ENCODE data around the gene VKORC1. TPM values are rescaled to one million over a fixed set of nuclear protein-coding genes. Genes with fewer than 3 reads are reported as not detected.

VKORC1 gene
- total RNA-seq, 4 donors from 2014 or later = 93.6 to 119 (median 107) TPM

GRCh38 chr16:31077592-31078396 is 16.8 kb downstream of the VKORC1 start:
- no peak overlapping the region for H3K27ac ChIP-seq
- TF ChIP-seq EP300 (IDR thresholded peaks at IDR 0.05) (no peak), CTCF (IDR thresholded peaks at IDR 0.05) (no peak), POLR2A (IDR thresholded peaks at IDR 0.05) (no peak), POLR2AphosphoS5 (IDR thresholded peaks at IDR 0.05) (no peak)

DNA sequence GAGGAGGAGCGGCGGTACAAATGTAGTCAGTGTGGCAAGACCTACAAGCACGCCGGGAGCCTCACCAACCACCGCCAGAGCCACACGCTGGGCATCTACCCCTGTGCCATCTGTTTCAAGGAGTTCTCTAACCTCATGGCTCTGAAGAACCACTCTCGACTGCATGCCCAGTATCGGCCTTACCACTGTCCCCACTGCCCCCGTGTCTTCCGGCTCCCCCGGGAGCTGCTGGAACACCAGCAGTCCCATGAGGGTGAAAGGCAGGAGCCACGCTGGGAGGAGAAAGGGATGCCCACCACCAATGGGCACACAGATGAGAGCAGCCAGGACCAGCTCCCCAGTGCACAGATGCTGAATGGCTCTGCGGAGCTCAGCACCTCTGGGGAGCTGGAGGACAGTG is 17.6 kb downstream of the VKORC1 start:
- H3K4me1 ChIP-seq = peaks cover 5 to 40% (median 16%) of the 10 kb centered on the region in 3 donors
- no peak for TF ChIP-seq EP300 (IDR thresholded peaks at IDR 0.05)
- TF ChIP-seq POLR2AphosphoS5 (IDR thresholded peaks at IDR 0.05) = no peak
- TF ChIP-seq POLR2A (IDR thresholded peaks at IDR 0.05) = no peak
- no peak for TF ChIP-seq CTCF (IDR thresholded peaks at IDR 0.05)
- H3K36me3 ChIP-seq = peaks cover 0 to 61% of the 10 kb centered on the region in 2 donors
- H3K9me3 ChIP-seq = no peaks in the 10 kb centered on the region
- H3K27ac ChIP-seq = no peak overlapping the region
- 98% methylated on average over 7 of the region's 13 CpGs; no CpG with 5 or more reads in 1 of the 2 donors for WGBS, 2 donors (ENCODE audit: low coverage in 1 of 2)
- no peak for ATAC-seq
- H3K4me3 ChIP-seq = no peak overlapping the region
- no peaks in the 10 kb centered on the region for H3K27me3 ChIP-seq

More at GRCh38 chr16:31077592-31078396, 16.8 kb downstream of the VKORC1 start:
- no peaks in the 10 kb centered on the region for H3K27me3 ChIP-seq
- H3K4me3 ChIP-seq = no peak overlapping the region
- peaks cover 0 to 69% of the 10 kb centered on the region in 2 donors for H3K36me3 ChIP-seq
- H3K4me1 ChIP-seq = peaks cover 0 to 40% (median 11%) of the 10 kb centered on the region in 3 donors
- H3K9me3 ChIP-seq = no peaks in the 10 kb centered on the region
- no peak for ATAC-seq
- 91 to 100% methylated on average over 1 to 25 of the region's 30 CpGs for WGBS, 2 donors (ENCODE audit: low coverage in 1 of 2)

DNA sequence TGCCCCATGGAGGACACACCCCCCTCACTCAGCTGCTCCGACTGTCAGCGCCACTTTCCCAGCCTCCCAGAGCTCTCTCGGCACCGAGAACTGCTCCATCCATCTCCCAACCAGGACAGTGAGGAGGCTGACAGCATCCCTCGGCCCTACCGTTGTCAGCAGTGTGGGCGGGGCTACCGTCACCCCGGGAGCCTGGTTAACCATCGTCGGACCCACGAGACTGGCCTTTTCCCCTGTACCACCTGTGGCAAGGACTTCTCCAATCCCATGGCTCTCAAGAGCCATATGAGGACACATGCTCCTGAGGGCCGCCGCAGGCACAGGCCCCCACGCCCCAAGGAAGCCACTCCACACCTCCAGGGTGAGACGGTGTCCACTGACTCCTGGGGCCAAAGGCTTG is 18.3 kb downstream of the VKORC1 start:
- no peak for TF ChIP-seq CTCF (IDR thresholded peaks at IDR 0.05)
- Histone ChIP-seq H3K27me3 (no peaks in the 10 kb centered on the region), H3K4me1 (peaks cover 5 to 40% (median 17%) of the 10 kb centered on the region in 3 donors), H3K36me3 (peaks cover 0 to 54% of the 10 kb centered on the region in 2 donors), H3K27ac (no peak overlapping the region), H3K9me3 (no peaks in the 10 kb centered on the region), H3K4me3 (no peak overlapping the region)
- no CpG with 5 or more reads among the region's 16 CpGs for WGBS, 2 donors (ENCODE audit: low coverage in 1 of 2)
- no peak for ATAC-seq

GRCh38 chr16:31074814-31075183 is 19.8 kb downstream of the VKORC1 start:
- H3K36me3 ChIP-seq = peaks cover 0 to 39% of the 10 kb centered on the region in 2 donors
- no peak for ATAC-seq
- H3K27me3 ChIP-seq = no peaks in the 10 kb centered on the region
- no peaks in the 10 kb centered on the region for H3K9me3 ChIP-seq
- peaks cover 5 to 39% (median 17%) of the 10 kb centered on the region in 3 donors for H3K4me1 ChIP-seq
- TF ChIP-seq POLR2AphosphoS5 (IDR thresholded peaks at IDR 0.05) = no peak
- no peak for TF ChIP-seq CTCF (IDR thresholded peaks at IDR 0.05)
- no peak for TF ChIP-seq POLR2A (IDR thresholded peaks at IDR 0.05)
- TF ChIP-seq EP300 (IDR thresholded peaks at IDR 0.05) = no peak
- WGBS, 2 donors (ENCODE audit: low coverage in 1 of 2) = 0 to 1% methylated on average over 5 to 7 of the region's 7 CpGs
- peak overlapping the region; percentile 95 to 98 (median 96) for H3K27ac ChIP-seq
- H3K4me3 ChIP-seq = peak overlapping the region; percentile 78 to 89
